ENCODE measurements around the gene PNMA6F. TPM values are rescaled to one million over a fixed set of nuclear protein-coding genes. Genes with fewer than 3 reads are reported as not detected.

Gene PNMA6F
- total RNA-seq, 6 experiments from 2014 or later, result not detected

DNA sequence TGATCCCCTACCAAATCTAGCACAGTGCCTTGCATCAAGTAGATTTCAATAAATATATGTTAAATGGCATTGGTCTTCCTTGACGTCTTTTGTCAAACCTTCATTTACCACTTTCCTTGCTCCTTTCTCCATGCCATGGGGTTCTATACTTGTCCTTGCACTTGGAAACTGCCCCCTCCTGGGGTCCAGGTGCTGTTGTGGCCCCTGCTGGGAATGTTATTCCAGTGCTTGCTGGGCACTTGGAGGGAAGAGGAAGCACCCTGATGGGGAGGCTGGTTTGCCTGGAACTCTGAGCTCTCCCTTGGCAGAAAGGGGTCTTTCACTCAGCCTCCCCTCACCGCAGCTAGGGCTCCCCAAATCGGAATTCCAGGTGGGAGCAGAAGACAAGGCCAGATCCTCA lies 31.3 kb upstream of the PNMA6F start:
- Histone ChIP-seq H3K9me3 (no peaks in the 10 kb centered on the region), H3K27ac (no peak overlapping the region), H3K4me3 (no peak overlapping the region), H3K36me3 (peaks cover 0 to 1% (median 0%) of the 10 kb centered on the region in 4 donors), H3K4me1 (no peaks in the 10 kb centered on the region), H3K27me3 (no peaks in the 10 kb centered on the region)
- no peak for TF ChIP-seq CTCF (IDR thresholded peaks at IDR 0.05)
- no peak for TF ChIP-seq POLR2A (IDR thresholded peaks at IDR 0.05)
- DNase-seq, result no peak
- intact Hi-C loops (cut with DNase I), result no loop called here
- WGBS (ENCODE audit: insufficient coverage, low coverage, low lambda C conversion rate, missing lambda C conversion rate), result 61% methylated on average over 3 of the region's 3 CpGs
- ATAC-seq, result no peak

DNA sequence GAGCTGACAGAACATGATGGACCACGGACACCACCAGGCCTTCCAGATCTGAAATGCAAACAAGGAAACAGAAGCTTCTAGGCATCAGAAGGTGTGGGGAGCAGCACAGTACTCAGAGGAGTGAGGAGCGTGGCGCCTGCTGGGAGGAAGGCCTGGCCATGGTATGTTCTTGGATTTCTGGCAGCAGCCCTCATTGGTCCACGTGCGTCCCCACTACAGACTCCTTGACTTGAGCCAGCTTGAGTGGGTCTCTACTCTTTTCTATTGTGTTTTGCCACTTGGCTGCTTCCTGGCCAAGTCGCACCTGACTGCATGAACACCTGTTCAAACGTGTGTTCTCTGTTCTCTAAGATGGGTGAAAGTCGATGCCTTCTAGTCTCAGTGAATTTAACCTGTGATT lies 30.4 kb upstream of the PNMA6F start:
- ATAC-seq (no peak), DNase-seq (no peak)
- no peak overlapping the region for H3K4me3 ChIP-seq
- no peaks in the 10 kb centered on the region for H3K9me3 ChIP-seq
- no peaks in the 10 kb centered on the region for H3K4me1 ChIP-seq
- peaks cover 0 to 8% (median 4%) of the 10 kb centered on the region in 4 donors for H3K36me3 ChIP-seq
- H3K27me3 ChIP-seq, result no peaks in the 10 kb centered on the region
- intact Hi-C loops (cut with DNase I), result no loop called here
- H3K27ac ChIP-seq, result no peak overlapping the region
- TF ChIP-seq POLR2A (IDR thresholded peaks at IDR 0.05) (no peak), CTCF (IDR thresholded peaks at IDR 0.05) (no peak)
- WGBS (ENCODE audit: insufficient coverage, low coverage, low lambda C conversion rate, missing lambda C conversion rate), result 90% methylated on average over 2 of the region's 8 CpGs

- whole genome bisulfite sequencing (ENCODE audit: insufficient coverage, low coverage, low lambda C conversion rate, missing lambda C conversion rate), result 64% methylated on average over 3 of the region's 5 CpGs
- no peak overlapping the region for H3K27ac ChIP-seq
- no peak overlapping the region for H3K4me3 ChIP-seq
- H3K4me1 ChIP-seq, result no peaks in the 10 kb centered on the region
- ATAC-seq (no peak), DNase-seq (no peak)
- intact Hi-C loops (cut with DNase I), result no loop called here
- peaks cover 0 to 11% (median 4%) of the 10 kb centered on the region in 4 donors for H3K36me3 ChIP-seq
- no peaks in the 10 kb centered on the region for H3K9me3 ChIP-seq
- TF ChIP-seq CTCF (IDR thresholded peaks at IDR 0.05) (no peak), POLR2A (IDR thresholded peaks at IDR 0.05) (no peak)
- no peaks in the 10 kb centered on the region for H3K27me3 ChIP-seq
Measured at GRCh38 chrX:153349952-153350351, 28.4 kb upstream of the PNMA6F start.

GRCh38 chrX:153348421-153348820 lies 26.9 kb upstream of the PNMA6F start:
- 66% methylated on average over 8 of the region's 8 CpGs for WGBS (ENCODE audit: insufficient coverage, low coverage, low lambda C conversion rate, missing lambda C conversion rate)
- Histone ChIP-seq H3K27me3 (no peaks in the 10 kb centered on the region), H3K4me1 (no peaks in the 10 kb centered on the region), H3K36me3 (peaks cover 0 to 11% (median 4%) of the 10 kb centered on the region in 4 donors), H3K9me3 (no peaks in the 10 kb centered on the region), H3K4me3 (no peak overlapping the region), H3K27ac (no peak overlapping the region)
- intact Hi-C loops (cut with DNase I), result no loop called here
- DNase-seq (no peak), ATAC-seq (no peak)
- TF ChIP-seq CTCF (IDR thresholded peaks at IDR 0.05) (no peak), POLR2A (IDR thresholded peaks at IDR 0.05) (no peak)

- DNase-seq, result no peak
- intact Hi-C loops (cut with DNase I), result no loop called here
Measured at GRCh38 chrX:153347530-153347929, 26.0 kb upstream of the PNMA6F start.

More at GRCh38 chrX:153347530-153347929, 26.0 kb upstream of the PNMA6F start:
- H3K4me3 ChIP-seq, result no peak overlapping the region
- no peak for ATAC-seq
- H3K27ac ChIP-seq, result no peak overlapping the region
- TF ChIP-seq POLR2A (IDR thresholded peaks at IDR 0.05) (no peak), CTCF (IDR thresholded peaks at IDR 0.05) (no peak)
- no CpG with 5 or more reads among the region's 38 CpGs for WGBS (ENCODE audit: insufficient coverage, low coverage, low lambda C conversion rate, missing lambda C conversion rate)
- no peaks in the 10 kb centered on the region for H3K4me1 ChIP-seq
- no peaks in the 10 kb centered on the region for H3K27me3 ChIP-seq
- no peaks in the 10 kb centered on the region for H3K9me3 ChIP-seq
- H3K36me3 ChIP-seq, result peaks cover 0 to 11% (median 4%) of the 10 kb centered on the region in 4 donors

Measured in right lobe of liver (tissue), 6 donors.